SK-N-SH treated with all-trans-retinoic acid at 6 μM for 48 hours (cell line): ENCODE measurements around the gene UBTD1.

Source experiments
- ATAC-seq: fragments of 200-7000 bp; cut with Tn5 transposase; 3 replicates; pipeline ENCODE4 v1.9.1; 2020; ENCODE audit warnings: mild to moderate bottlenecking, moderate library complexity
- ARNTL ChIP-seq: fragments of 450-650 bp; formaldehyde crosslinking; IDR thresholded peaks from 2 replicates; pipeline ENCODE4 v1.5.0; 2020; ENCODE audit warnings: low read depth, mild to moderate bottlenecking, moderate library complexity, borderline replicate concordance
- BACH2 ChIP-seq: fragments of 250-450 bp; sonication (Bioruptor Pico); IDR thresholded peaks from 2 replicates; pipeline ENCODE4 v1.9.0; 2021; ENCODE audit warnings: mild to moderate bottlenecking, borderline replicate concordance
- CREB5 ChIP-seq: fragments of 250-450 bp; sonication (Bioruptor Pico); IDR thresholded peaks from 2 replicates; pipeline ENCODE4 v1.5.1; 2020; ENCODE audit warnings: low read depth, mild to moderate bottlenecking, moderate library complexity
- CSDC2 ChIP-seq: fragments of 250-450 bp; sonication (Bioruptor Pico); IDR thresholded peaks from 2 replicates; pipeline ENCODE4 v1.5.0; 2020; ENCODE audit warnings: mild to moderate bottlenecking, moderate library complexity
- CSRNP3 ChIP-seq: fragments of 250-450 bp; sonication (Bioruptor Pico); IDR thresholded peaks from 2 replicates; pipeline ENCODE4 v1.5.1; 2021; ENCODE audit warnings: mild to moderate bottlenecking, moderate library complexity
- ESRRG ChIP-seq: fragments of 250-450 bp; sonication (Bioruptor Pico); IDR thresholded peaks from 2 replicates; pipeline ENCODE4 v1.6.1; 2021; ENCODE audit warnings: mild to moderate bottlenecking
- GLIS3 ChIP-seq: fragments of 250-450 bp; sonication (Bioruptor Pico); IDR thresholded peaks from 2 replicates; pipeline ENCODE4 v1.5.0; 2020; ENCODE audit warnings: mild to moderate bottlenecking, moderate library complexity
- ISL1 ChIP-seq: fragments of 250-450 bp; sonication (Bioruptor Pico); IDR thresholded peaks from 2 replicates; pipeline ENCODE4 v2.1.2; 2022; ENCODE audit warnings: mild to moderate bottlenecking, moderate library complexity
- OSR1 ChIP-seq: fragments of 250-450 bp; sonication (Bioruptor Pico); IDR thresholded peaks from 2 replicates; pipeline ENCODE4 v1.8.0; 2022; ENCODE audit warnings: moderate library complexity, mild to moderate bottlenecking, inconsistent platforms
- PPARA ChIP-seq: fragments of 250-450 bp; sonication (Bioruptor Pico); IDR thresholded peaks from 2 replicates; pipeline ENCODE4 v1.5.0; 2020; ENCODE audit warnings: mild to moderate bottlenecking, borderline replicate concordance
- RARB ChIP-seq: fragments of 250-450 bp; sonication (Bioruptor Pico); IDR thresholded peaks from 2 replicates; pipeline ENCODE4 v1.8.0; 2021; ENCODE audit warnings: mild to moderate bottlenecking, moderate library complexity
- SNAI2 ChIP-seq: fragments of 250-450 bp; sonication (Bioruptor Pico); IDR thresholded peaks from 2 replicates; pipeline ENCODE4 v1.5.0; 2020; ENCODE audit warnings: mild to moderate bottlenecking, moderate library complexity
- TCF4 ChIP-seq: fragments of 250-450 bp; sonication (Bioruptor Pico); IDR thresholded peaks from 2 replicates; pipeline ENCODE4 v1.8.0; 2021; ENCODE audit warnings: mild to moderate bottlenecking, moderate library complexity, borderline replicate concordance
- TOX ChIP-seq: fragments of 250-450 bp; sonication (Bioruptor Pico); IDR thresholded peaks from 2 replicates; pipeline ENCODE4 v1.8.0; 2021; ENCODE audit warnings: mild to moderate bottlenecking, moderate library complexity, borderline replicate concordance
- ZFP3 ChIP-seq: fragments of 250-450 bp; sonication (Bioruptor Pico); IDR thresholded peaks from 2 replicates; pipeline ENCODE4 v1.5.0; 2020; ENCODE audit warnings: mild to moderate bottlenecking, moderate library complexity
- ZFP30 ChIP-seq: fragments of 450-650 bp; formaldehyde crosslinking; IDR thresholded peaks from 2 replicates; pipeline ENCODE4 v1.5.0; 2022; ENCODE audit warnings: mild to moderate bottlenecking, moderate library complexity
- ZNF565 ChIP-seq: fragments of 450-650 bp; formaldehyde crosslinking; conservative IDR thresholded peaks from 2 replicates; pipeline ENCODE4 v1.5.0; 2020; ENCODE audit warnings: low read depth, mild to moderate bottlenecking, moderate library complexity
- ZNF70 ChIP-seq: fragments of 450-650 bp; formaldehyde crosslinking; IDR thresholded peaks from 2 replicates; pipeline ENCODE4 v1.5.0; 2020; ENCODE audit warnings: mild to moderate bottlenecking, moderate library complexity
- ZNF8 ChIP-seq: fragments of 450-650 bp; formaldehyde crosslinking; IDR thresholded peaks from 2 replicates; pipeline ENCODE4 v1.5.0; 2020; ENCODE audit warnings: mild to moderate bottlenecking, moderate library complexity
- TF ChIP-seq, protein P1 (sequence below): fragments of 250-450 bp; sonication (Bioruptor Pico); IDR thresholded peaks from 2 replicates; pipeline ENCODE4 v1.5.0; 2020; ENCODE audit warnings: mild to moderate bottlenecking, moderate library complexity

Gene UBTD1

GRCh38 chr10:97483921-97484320 lies 14.8 kb upstream of the UBTD1 start:
- TF ChIP-seq ESRRG = no peak
- TF ChIP-seq RARB (CRISPR knock-in tag) = no peak
- TF ChIP-seq OSR1 (CRISPR knock-in tag) = no peak
- TF ChIP-seq ZFP3 (CRISPR knock-in tag) = no peak
- TF ChIP-seq, protein P1, sequence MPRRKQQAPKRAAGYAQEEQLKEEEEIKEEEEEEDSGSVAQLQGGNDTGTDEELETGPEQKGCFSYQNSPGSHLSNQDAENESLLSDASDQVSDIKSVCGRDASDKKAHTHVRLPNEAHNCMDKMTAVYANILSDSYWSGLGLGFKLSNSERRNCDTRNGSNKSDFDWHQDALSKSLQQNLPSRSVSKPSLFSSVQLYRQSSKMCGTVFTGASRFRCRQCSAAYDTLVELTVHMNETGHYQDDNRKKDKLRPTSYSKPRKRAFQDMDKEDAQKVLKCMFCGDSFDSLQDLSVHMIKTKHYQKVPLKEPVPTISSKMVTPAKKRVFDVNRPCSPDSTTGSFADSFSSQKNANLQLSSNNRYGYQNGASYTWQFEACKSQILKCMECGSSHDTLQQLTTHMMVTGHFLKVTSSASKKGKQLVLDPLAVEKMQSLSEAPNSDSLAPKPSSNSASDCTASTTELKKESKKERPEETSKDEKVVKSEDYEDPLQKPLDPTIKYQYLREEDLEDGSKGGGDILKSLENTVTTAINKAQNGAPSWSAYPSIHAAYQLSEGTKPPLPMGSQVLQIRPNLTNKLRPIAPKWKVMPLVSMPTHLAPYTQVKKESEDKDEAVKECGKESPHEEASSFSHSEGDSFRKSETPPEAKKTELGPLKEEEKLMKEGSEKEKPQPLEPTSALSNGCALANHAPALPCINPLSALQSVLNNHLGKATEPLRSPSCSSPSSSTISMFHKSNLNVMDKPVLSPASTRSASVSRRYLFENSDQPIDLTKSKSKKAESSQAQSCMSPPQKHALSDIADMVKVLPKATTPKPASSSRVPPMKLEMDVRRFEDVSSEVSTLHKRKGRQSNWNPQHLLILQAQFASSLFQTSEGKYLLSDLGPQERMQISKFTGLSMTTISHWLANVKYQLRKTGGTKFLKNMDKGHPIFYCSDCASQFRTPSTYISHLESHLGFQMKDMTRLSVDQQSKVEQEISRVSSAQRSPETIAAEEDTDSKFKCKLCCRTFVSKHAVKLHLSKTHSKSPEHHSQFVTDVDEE (CRISPR knock-in tag) = no peak
- no peak for TF ChIP-seq ARNTL (CRISPR knock-in tag)
- no peak for TF ChIP-seq GLIS3
- no peak for TF ChIP-seq ZNF565
- TF ChIP-seq CSDC2 = no peak
- TF ChIP-seq ISL1 (CRISPR knock-in tag) = no peak
- TF ChIP-seq ZNF8 (CRISPR knock-in tag) = no peak
- TF ChIP-seq SNAI2 (CRISPR knock-in tag) = no peak
- TF ChIP-seq, all 23 proteins: peak for 0
- no peak for ATAC-seq

GRCh38 chr10:97485647-97486281 lies 13.0 kb upstream of the UBTD1 start:
- no peak for ATAC-seq
- TF ChIP-seq ZFP30 (CRISPR knock-in tag) (no peak), ZFP3 (CRISPR knock-in tag) (no peak), ISL1 (CRISPR knock-in tag) (no peak), SNAI2 (CRISPR knock-in tag) (no peak), CSRNP3 (CRISPR knock-in tag) (no peak), PPARA (CRISPR knock-in tag) (no peak), ZNF565 (no peak), ZNF8 (CRISPR knock-in tag) (no peak), OSR1 (CRISPR knock-in tag) (no peak), RARB (CRISPR knock-in tag) (no peak), TOX (CRISPR knock-in tag) (no peak), ARNTL (CRISPR knock-in tag) (no peak), ZNF70 (CRISPR knock-in tag) (no peak), TCF4 (no peak), CREB5 (CRISPR knock-in tag) (no peak), BACH2 (no peak)
- TF ChIP-seq, protein P1 (CRISPR knock-in tag) = no peak
- TF ChIP-seq, all 23 proteins: peak for 0

GRCh38 chr10:97490592-97490991 lies 8.1 kb upstream of the UBTD1 start:
- ATAC-seq = peak; percentile 35
- TF ChIP-seq, protein P1 (CRISPR knock-in tag) = no peak
- no peak for TF ChIP-seq TCF4
- no peak for TF ChIP-seq RARB (CRISPR knock-in tag)
- TF ChIP-seq ISL1 (CRISPR knock-in tag) = no peak
- no peak for TF ChIP-seq ZNF8 (CRISPR knock-in tag)
- no peak for TF ChIP-seq ARNTL (CRISPR knock-in tag)
- TF ChIP-seq CSDC2 = no peak
